Upper lobe of right lung (tissue), 1 donor: Measurements from ENCODE around the gene SERPINA5. TPM values are rescaled to one million over a fixed set of nuclear protein-coding genes. Genes with fewer than 3 reads are reported as not detected.
"Not testable (repeated sequence)": the region's sequence is repeated elsewhere in the genome, so short reads cannot be mapped to it uniquely, and the experiment has no call there.

Source experiments
- ATAC-seq: fragments of 200-7000 bp; cut with Tn5 transposase; one replicate; pipeline ENCODE4 v1.9.1; 2020; ENCODE audit warnings: mild to moderate bottlenecking, moderate library complexity
- DNase-seq: peaks from one replicate; pipeline ENCODE4 v3.0.0-alpha.2; 2020
- H3K27ac ChIP-seq: fragments of 200-600 bp; one replicate; pipeline ENCODE4 v1.8.0; 2022
- H3K27me3 ChIP-seq: fragments of 200-600 bp; one replicate; pipeline ENCODE4 v1.8.0; 2022; ENCODE audit warnings: mild to moderate bottlenecking
- H3K36me3 ChIP-seq: fragments of 200-600 bp; one replicate; pipeline ENCODE4 v1.8.0; 2022
- H3K4me1 ChIP-seq: fragments of 200-600 bp; one replicate; pipeline ENCODE4 v1.8.0; 2022
- H3K4me3 ChIP-seq: fragments of 200-600 bp; one replicate; pipeline ENCODE4 v1.8.0; 2022; ENCODE audit warnings: mild to moderate bottlenecking
- H3K9me3 ChIP-seq: fragments of 200-600 bp; one replicate; pipeline ENCODE4 v1.8.0; 2022
- CTCF ChIP-seq: fragments of 200-600 bp; IDR thresholded peaks from one replicate; pipeline ENCODE4 v1.8.0; 2022; ENCODE audit warnings: antibody characterized with exemption
- intact Hi-C: fragments of 100-400 bp; cut with DNase I; formaldehyde crosslinking; loops from one replicate; pipeline ENCODE4 v1.11.0; 2022
- total RNA-seq: library from RNA; stranded (reverse); fragmentation: NEBNext Ultra II Directional; extraction: Animal tissue kit (Norgen Biotek cat#: 25700); gene quantifications from one replicate; pipeline ENCODE4 v1.2.1, GENCODE V29; 2021
- donor health status: DM: no; HTN: yes; CAD: no; lungs with severe emphysema.

SERPINA5 gene
- total RNA-seq, 1 donor from 2014 or later, result 0.41 TPM

DNA sequence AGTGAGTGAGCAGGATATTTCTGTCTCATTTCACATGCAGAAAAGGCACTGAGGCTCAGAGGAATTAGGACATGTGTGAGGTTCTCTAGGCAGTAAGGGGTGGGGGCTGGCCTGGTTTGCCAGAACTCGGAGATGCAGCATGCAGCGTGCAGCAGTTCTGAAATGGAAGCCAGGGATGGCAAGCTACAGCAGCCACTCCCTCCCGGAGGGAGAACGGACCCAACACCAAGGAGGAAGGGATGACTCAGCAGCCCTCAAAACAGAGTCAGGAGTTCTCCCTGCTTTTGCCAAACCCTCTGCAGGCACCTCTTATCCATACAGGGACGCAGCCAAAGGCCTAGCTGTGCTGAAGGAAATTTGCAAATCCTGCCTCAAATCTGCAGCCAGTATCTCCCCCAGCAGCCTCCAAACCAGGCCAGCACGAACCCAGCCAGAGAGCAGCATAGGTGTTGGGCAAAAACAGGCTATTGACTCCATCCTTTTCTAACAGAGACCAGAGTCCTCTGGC, 20.7 kb downstream of the SERPINA5 start:
- no peak for TF ChIP-seq CTCF
- H3K4me3 ChIP-seq, result no peak overlapping the region
- no peaks in the 10 kb centered on the region for H3K27me3 ChIP-seq
- ATAC-seq, result peak; percentile 47
- no peak for DNase-seq
- peaks cover 9% of the 10 kb centered on the region for H3K4me1 ChIP-seq
- intact Hi-C loops, result no loop called here
- no peaks in the 10 kb centered on the region for H3K9me3 ChIP-seq
- no peaks in the 10 kb centered on the region for H3K36me3 ChIP-seq
- peak overlapping the region; percentile 24 for H3K27ac ChIP-seq

GRCh38 chr14:94602722-94603121, 21.5 kb downstream of the SERPINA5 start:
- peak overlapping the region; percentile 24 for H3K27ac ChIP-seq
- H3K4me1 ChIP-seq, result peaks cover 9% of the 10 kb centered on the region
- H3K9me3 ChIP-seq, result no peaks in the 10 kb centered on the region
- H3K27me3 ChIP-seq, result no peaks in the 10 kb centered on the region
- H3K36me3 ChIP-seq, result no peaks in the 10 kb centered on the region
- DNase-seq (no peak), ATAC-seq (no peak)
- no peak overlapping the region for H3K4me3 ChIP-seq
- TF ChIP-seq CTCF, result no peak
- intact Hi-C loops, result no loop called here

GRCh38 chr14:94605361-94605760, 24.1 kb downstream of the SERPINA5 start:
- TF ChIP-seq CTCF, result no peak
- Histone ChIP-seq H3K4me3 (no peak overlapping the region), H3K27ac (no peak overlapping the region), H3K36me3 (no peaks in the 10 kb centered on the region), H3K27me3 (no peaks in the 10 kb centered on the region), H3K4me1 (no peaks in the 10 kb centered on the region), H3K9me3 (no peaks in the 10 kb centered on the region)
- ATAC-seq, result no peak
- intact Hi-C loops, result no loop called here
- DNase-seq, result no peak

GRCh38 chr14:94608966-94609365, 27.7 kb downstream of the SERPINA5 start:
- H3K4me1 ChIP-seq, ATAC-seq, H3K4me3 ChIP-seq, intact Hi-C loops, DNase-seq, H3K9me3 ChIP-seq, H3K36me3 ChIP-seq, H3K27me3 ChIP-seq, H3K27ac ChIP-seq: not testable (repeated sequence)

DNA sequence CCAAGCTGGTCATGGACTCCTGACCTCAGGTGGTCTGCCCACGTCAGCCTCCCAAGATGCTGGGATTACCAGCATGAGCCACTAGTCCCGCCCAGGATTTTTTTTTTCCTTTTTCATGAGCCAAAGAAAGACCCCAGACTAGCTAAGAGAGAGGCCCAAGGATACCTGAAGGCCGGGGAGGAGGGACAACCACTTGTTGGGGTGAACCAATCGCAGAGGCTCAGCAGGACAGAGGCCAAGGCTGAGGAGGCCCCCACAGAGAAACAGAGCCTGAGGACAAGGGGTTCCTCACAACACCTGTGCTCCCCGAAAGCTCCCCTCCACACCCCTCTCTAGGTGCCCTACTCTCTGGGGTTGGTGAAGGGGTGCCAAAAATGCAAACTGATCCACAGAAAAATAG, 30.0 kb downstream of the SERPINA5 start:
- H3K36me3 ChIP-seq, result no peaks in the 10 kb centered on the region
- no peak for ATAC-seq
- intact Hi-C loops, result no loop called here
- no peak for DNase-seq
- H3K27ac ChIP-seq, result no peak overlapping the region
- no peak overlapping the region for H3K4me3 ChIP-seq
- H3K4me1 ChIP-seq, result no peaks in the 10 kb centered on the region
- H3K9me3 ChIP-seq, result no peaks in the 10 kb centered on the region
- H3K27me3 ChIP-seq, result no peaks in the 10 kb centered on the region
- no peak for TF ChIP-seq CTCF

DNA sequence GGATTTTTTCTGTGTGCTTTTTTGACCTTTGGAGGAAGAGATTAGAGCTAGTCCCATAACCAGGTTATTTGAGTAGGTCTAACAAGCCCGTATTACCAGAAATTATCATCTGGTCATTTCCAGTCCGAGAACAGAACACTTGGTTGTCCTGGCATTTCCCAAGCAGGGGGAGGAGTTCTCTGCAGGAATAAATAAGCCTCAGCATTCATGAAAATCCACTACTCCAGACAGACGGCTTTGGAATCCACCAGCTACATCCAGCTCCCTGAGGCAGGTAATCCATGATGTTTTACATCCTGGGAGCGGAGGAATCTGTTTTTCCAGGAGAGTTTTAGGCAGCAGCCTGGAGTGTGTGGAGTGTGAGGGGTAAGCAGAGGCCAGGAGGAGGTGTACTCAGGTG, 30.9 kb downstream of the SERPINA5 start, which contains the start of gene SERPINA3:
SERPINA3 (plus strand) TSS at position 218 of the 400 bp plus-strand sequence. CDS start 2,051 bp downstream, outside the sequence.
- H3K4me1 ChIP-seq, result no peaks in the 10 kb centered on the region
- H3K36me3 ChIP-seq, result no peaks in the 10 kb centered on the region
- peak within 1 kb of the TSS; percentile 21 for H3K4me3 ChIP-seq
- intact Hi-C loops, result no loop called here
- ATAC-seq (peak; percentile 18), DNase-seq (no peak)
- no peak for TF ChIP-seq CTCF
- no peaks in the 10 kb centered on the region for H3K9me3 ChIP-seq
- H3K27ac ChIP-seq, result peak within 1 kb of the TSS; percentile 42
- no peaks in the 10 kb centered on the region for H3K27me3 ChIP-seq
